Gastroesophageal sphincter (tissue), 4 donors: ENCODE results near the gene TTLL5. TPM values are rescaled to one million over a fixed set of nuclear protein-coding genes. Genes with fewer than 3 reads are reported as not detected.

ENCODE experiments used
- ATAC-seq: fragments of 150-250 bp; one replicate; pipeline ENCODE4 v1.9.1; 2016; ENCODE audit warnings: mild to moderate bottlenecking, moderate library complexity
- H3K27ac ChIP-seq, 4 donors: fragments of 200-600 bp; sonication (generic) in 3 of 4; 1 replicate in 3 of 4; 2 replicates in 1 of 4; pipeline ENCODE4 v1.5.1; 2016 to 2019
- H3K27me3 ChIP-seq: fragments of 200-600 bp; sonication (generic); one replicate; pipeline ENCODE4 v1.5.1; 2019
- H3K36me3 ChIP-seq, 2 donors: fragments of 200-600 bp; sonication (generic); one replicate each; pipeline ENCODE4 v1.5.1; 2019; ENCODE audit warnings: control low read depth in 1 of 2
- H3K4me1 ChIP-seq, 3 donors: fragments of 200-600 bp; sonication (generic); 1 replicate in 2 of 3; 2 replicates in 1 of 3; pipeline ENCODE4 v1.5.1; 2016 to 2019; ENCODE audit warnings: control low read depth in 2 of 3
- H3K4me3 ChIP-seq, 2 donors: fragments of 200-600 bp; sonication (generic); one replicate each; pipeline ENCODE4 v1.5.1; 2019; ENCODE audit warnings: mild to moderate bottlenecking in 1 of 2, moderate library complexity in 1 of 2
- H3K9me3 ChIP-seq, 3 donors: fragments of 200-600 bp; sonication (generic); one replicate each; pipeline ENCODE4 v1.5.1; 2017 to 2019; ENCODE audit warnings: control low read depth in 2 of 3
- CTCF ChIP-seq, 4 experiments: fragments of 200-600 bp in 2 of 4; fragments of 450-650 bp in 2 of 4; sonication (generic) in 1 of 4; IDR thresholded peaks; one replicate each; pipeline ENCODE4 v1.5.1; 2017 to 2019; ENCODE audit warnings: antibody characterized with exemption in 4 of 4, mild to moderate bottlenecking in 2 of 4, moderate library complexity in 2 of 4
- EP300 ChIP-seq: sonication (generic); formaldehyde crosslinking; IDR thresholded peaks from one replicate; pipeline ENCODE4 v1.6.1; 2017; ENCODE audit warnings: antibody characterized with exemption, mild to moderate bottlenecking
- POLR2A ChIP-seq, 2 donors: fragments of 450-650 bp; IDR thresholded peaks; one replicate each; pipeline ENCODE4 v1.6.1; 2017; ENCODE audit warnings: antibody characterized with exemption in 2 of 2, mild to moderate bottlenecking in 2 of 2, moderate library complexity in 1 of 2
- POLR2AphosphoS5 ChIP-seq: sonication (generic); formaldehyde crosslinking; IDR thresholded peaks from one replicate; pipeline ENCODE4 v1.6.1; 2017; ENCODE audit warnings: antibody characterized with exemption
- WGBS, 2 donors: methylation state at CpG; one replicate each; pipeline ENCODE4 v1.1.5; 2018; ENCODE audit warnings: low coverage in 1 of 2; 5-methylcytosine and 5-hydroxymethylcytosine counted together
- total RNA-seq, 4 donors: library from RNA; depleted of rRNA; stranded (reverse); fragments of >200 nt; gene quantifications; one replicate each; pipeline ENCODE4 v1.1.0, GENCODE V29; 2016

TTLL5 gene
- total RNA-seq, 4 donors from 2014 or later: 18.1 to 30.0 (median 22.1) TPM

GRCh38 chr14:75630695-75631452, 30.2 kb upstream of the TTLL5 start:
- Histone ChIP-seq H3K9me3 (no peaks in the 10 kb centered on the region), H3K36me3 (peaks cover 0 to 3% of the 10 kb centered on the region in 2 donors), H3K4me1 (no peaks in the 10 kb centered on the region), H3K4me3 (no peak overlapping the region), H3K27me3 (no peaks in the 10 kb centered on the region), H3K27ac (no peak overlapping the region)
- TF ChIP-seq POLR2AphosphoS5 (no peak), CTCF (IDR thresholded peaks at IDR 0.05) (no peak), EP300 (no peak), POLR2A (IDR thresholded peaks at IDR 0.05) (no peak)
- 85% methylated on average over 5 of the region's 6 CpGs; no CpG with 5 or more reads in 1 of the 2 donors for WGBS, 2 donors
- no peak for ATAC-seq

GRCh38 chr14:75631453-75631831, 29.6 kb upstream of the TTLL5 start:
- Histone ChIP-seq H3K9me3 (no peaks in the 10 kb centered on the region), H3K36me3 (peaks cover 0 to 7% of the 10 kb centered on the region in 2 donors), H3K27me3 (no peaks in the 10 kb centered on the region), H3K4me1 (no peaks in the 10 kb centered on the region), H3K27ac (no peak overlapping the region), H3K4me3 (no peak overlapping the region)
- 40 to 57% methylated on average over 1 to 5 of the region's 5 CpGs for WGBS, 2 donors
- no peak for TF ChIP-seq CTCF (IDR thresholded peaks at IDR 0.05)
- ATAC-seq: no peak

- WGBS, 2 donors: 62 to 77% methylated on average over 4 to 5 of the region's 5 CpGs
- Histone ChIP-seq H3K36me3 (peaks cover 0 to 7% of the 10 kb centered on the region in 2 donors), H3K4me1 (no peaks in the 10 kb centered on the region), H3K27ac (no peak overlapping the region), H3K27me3 (no peaks in the 10 kb centered on the region), H3K9me3 (no peaks in the 10 kb centered on the region), H3K4me3 (no peak overlapping the region)
- no peak for ATAC-seq
- TF ChIP-seq EP300: no peak
- TF ChIP-seq CTCF (IDR thresholded peaks at IDR 0.05): no peak
- TF ChIP-seq POLR2A (IDR thresholded peaks at IDR 0.05): no peak
- no peak for TF ChIP-seq POLR2AphosphoS5
These were observed 26.2 kb upstream of the TTLL5 start for GRCh38 chr14:75634848-75635247.

- TF ChIP-seq EP300 (no peak), POLR2AphosphoS5 (no peak), POLR2A (IDR thresholded peaks at IDR 0.05) (no peak), CTCF (IDR thresholded peaks at IDR 0.05) (no peak)
- no peaks in the 10 kb centered on the region for H3K4me1 ChIP-seq
- 66 to 90% methylated on average over 3 to 5 of the region's 13 CpGs for WGBS, 2 donors
- H3K36me3 ChIP-seq: peaks cover 0 to 14% of the 10 kb centered on the region in 2 donors
- H3K27ac ChIP-seq: no peak overlapping the region
- H3K9me3 ChIP-seq: no peaks in the 10 kb centered on the region
- no peaks in the 10 kb centered on the region for H3K27me3 ChIP-seq
- ATAC-seq: no peak
- no peak overlapping the region for H3K4me3 ChIP-seq
These were observed 24.9 kb upstream of the TTLL5 start for GRCh38 chr14:75636100-75636692.

- Histone ChIP-seq H3K9me3 (no peaks in the 10 kb centered on the region), H3K4me1 (no peaks in the 10 kb centered on the region), H3K36me3 (peaks cover 0 to 22% of the 10 kb centered on the region in 2 donors), H3K27me3 (no peaks in the 10 kb centered on the region), H3K4me3 (no peak overlapping the region), H3K27ac (no peak overlapping the region)
- WGBS, 2 donors: 90 to 100% methylated on average over 2 to 3 of the region's 3 CpGs
- ATAC-seq: no peak
- TF ChIP-seq POLR2A (IDR thresholded peaks at IDR 0.05): no peak
- TF ChIP-seq CTCF (IDR thresholded peaks at IDR 0.05): no peak
- TF ChIP-seq POLR2AphosphoS5: no peak
- no peak for TF ChIP-seq EP300
These were observed 20.2 kb upstream of the TTLL5 start for GRCh38 chr14:75640876-75641275.
